Astrocyte of the cerebellum (primary cell): Measurements from ENCODE around the gene LLCFC1.

Source experiments
- DNase-seq: peaks from one replicate; pipeline ENCODE4 v3.0.0-alpha.2; 2011; ENCODE audit warnings: low read depth
- H3K4me3 ChIP-seq: 2 replicates; pipeline ENCODE4 v1.5.1; 2011; ENCODE audit warnings: mild to moderate bottlenecking, low read depth, low read length, moderate library complexity
- in situ Hi-C: cut with HindIII; loops from 2 replicates; pipeline ENCODE4 v1.10.0; 2017; ENCODE audit warnings: low sequenced_read_pairs
- TF ChIP-seq, protein P1 (sequence below): IDR thresholded peaks from 2 replicates; pipeline ENCODE4 v1.5.1; 2012; ENCODE audit warnings: low read length, low read depth, moderate library complexity, mild to moderate bottlenecking; ENCODE audit errors: missing control alignments

The LLCFC1 gene

DNA sequence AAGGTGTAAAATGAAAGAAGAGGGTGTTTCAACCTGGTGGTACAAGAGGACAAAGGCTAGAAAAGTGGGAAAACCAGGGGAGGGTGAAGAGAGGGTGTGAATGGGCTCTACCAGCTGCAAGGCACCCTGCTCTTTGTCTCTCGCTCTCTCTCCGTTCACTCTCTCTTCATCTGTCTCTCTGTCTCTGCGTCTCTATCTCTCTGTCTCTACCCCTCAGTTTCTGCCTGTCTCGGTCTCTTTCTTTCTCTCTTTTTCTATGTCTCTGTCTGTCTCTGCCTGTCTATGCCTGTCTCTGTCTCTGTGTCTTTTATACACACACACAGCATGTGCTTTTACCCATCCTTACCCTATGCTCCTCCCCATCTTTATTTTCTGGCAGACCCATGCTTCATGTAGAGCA, 673 bp upstream of the LLCFC1 start:
- H3K4me3 ChIP-seq, result no peak overlapping the region
- in situ Hi-C loops, result no loop called here
- no peak for DNase-seq
- TF ChIP-seq, protein P1, sequence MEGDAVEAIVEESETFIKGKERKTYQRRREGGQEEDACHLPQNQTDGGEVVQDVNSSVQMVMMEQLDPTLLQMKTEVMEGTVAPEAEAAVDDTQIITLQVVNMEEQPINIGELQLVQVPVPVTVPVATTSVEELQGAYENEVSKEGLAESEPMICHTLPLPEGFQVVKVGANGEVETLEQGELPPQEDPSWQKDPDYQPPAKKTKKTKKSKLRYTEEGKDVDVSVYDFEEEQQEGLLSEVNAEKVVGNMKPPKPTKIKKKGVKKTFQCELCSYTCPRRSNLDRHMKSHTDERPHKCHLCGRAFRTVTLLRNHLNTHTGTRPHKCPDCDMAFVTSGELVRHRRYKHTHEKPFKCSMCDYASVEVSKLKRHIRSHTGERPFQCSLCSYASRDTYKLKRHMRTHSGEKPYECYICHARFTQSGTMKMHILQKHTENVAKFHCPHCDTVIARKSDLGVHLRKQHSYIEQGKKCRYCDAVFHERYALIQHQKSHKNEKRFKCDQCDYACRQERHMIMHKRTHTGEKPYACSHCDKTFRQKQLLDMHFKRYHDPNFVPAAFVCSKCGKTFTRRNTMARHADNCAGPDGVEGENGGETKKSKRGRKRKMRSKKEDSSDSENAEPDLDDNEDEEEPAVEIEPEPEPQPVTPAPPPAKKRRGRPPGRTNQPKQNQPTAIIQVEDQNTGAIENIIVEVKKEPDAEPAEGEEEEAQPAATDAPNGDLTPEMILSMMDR, result no peak

DNA sequence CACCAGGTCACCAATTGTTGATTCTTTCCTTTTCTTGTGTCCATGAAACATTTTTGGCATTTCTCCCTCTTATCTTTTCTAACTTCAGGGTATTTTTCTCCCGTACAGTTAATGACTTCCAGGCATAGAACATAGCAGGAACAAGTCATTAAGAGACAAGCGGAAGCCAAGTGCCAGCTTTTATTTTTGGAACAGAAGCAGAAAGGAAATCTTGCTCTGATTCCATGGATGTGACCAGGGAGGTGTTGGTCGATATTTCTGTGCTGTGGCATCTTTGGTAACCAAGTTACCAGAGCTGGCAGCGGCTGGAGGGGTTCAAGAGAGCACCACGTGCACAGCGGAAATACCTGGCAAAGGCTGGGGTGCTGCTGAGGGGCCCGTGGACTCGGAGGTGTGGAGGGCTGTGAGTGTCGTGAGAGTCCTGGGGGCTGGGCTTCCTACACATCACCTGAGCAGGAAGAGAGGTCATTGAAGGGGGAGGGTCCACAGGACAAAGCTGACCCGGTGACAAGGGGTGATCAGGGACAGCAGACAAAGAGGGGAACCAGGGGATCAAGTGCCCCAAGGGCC, 1.8 kb downstream of the LLCFC1 start:
- TF ChIP-seq, protein P1, result no peak
- no peak for DNase-seq
- H3K4me3 ChIP-seq, result no peak overlapping the region
- in situ Hi-C loops, result no loop called here

DNA sequence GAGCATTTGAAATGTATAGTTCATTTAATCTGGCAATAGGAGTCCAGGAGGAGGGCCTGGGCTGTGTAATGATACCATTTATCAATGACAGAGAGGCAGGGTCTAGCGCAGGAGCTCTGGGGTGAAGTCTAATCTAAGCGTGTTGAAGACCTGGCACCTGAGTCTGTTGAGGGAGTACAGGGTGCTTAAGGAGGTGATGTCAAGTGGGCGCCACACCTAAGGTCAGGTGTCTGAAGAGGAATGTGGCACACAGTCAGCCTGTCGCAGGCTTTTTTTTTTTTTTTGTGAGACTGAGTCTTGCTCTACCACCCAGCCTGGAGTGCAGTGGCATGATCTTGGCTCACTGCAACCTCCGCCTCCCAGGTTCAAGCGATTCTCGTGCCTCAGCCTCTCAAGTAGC, 2.3 kb downstream of the LLCFC1 start:
- TF ChIP-seq, protein P1, result no peak
- DNase-seq, result no peak

DNA sequence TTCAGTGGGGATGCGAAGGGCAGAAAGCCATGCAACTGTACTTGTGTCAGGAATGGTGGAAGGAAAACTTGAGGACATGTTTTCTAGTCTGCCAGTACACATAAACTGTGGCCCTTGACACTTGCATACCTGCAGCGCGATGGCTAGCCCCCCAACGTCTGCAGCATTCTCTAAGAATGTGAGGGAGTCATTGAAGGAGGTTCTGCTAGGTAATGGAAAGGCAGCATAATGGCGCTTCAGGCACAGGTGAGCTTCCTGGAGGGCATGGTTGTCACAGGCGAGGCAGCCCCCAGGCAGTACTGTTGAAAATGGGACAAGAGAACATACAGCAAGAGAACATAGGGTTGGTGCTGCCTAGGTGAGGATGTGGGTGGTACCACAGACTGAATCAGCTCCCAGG, 3.5 kb downstream of the LLCFC1 start:
- no peak overlapping the region for H3K4me3 ChIP-seq
- no peak for DNase-seq
- TF ChIP-seq, protein P1, result no peak
- in situ Hi-C loops, result no loop called here

More for the DNA sequence above, 2.3 kb downstream of the LLCFC1 start:
- in situ Hi-C loops, result no loop called here
- H3K4me3 ChIP-seq, result no peak overlapping the region

DNA sequence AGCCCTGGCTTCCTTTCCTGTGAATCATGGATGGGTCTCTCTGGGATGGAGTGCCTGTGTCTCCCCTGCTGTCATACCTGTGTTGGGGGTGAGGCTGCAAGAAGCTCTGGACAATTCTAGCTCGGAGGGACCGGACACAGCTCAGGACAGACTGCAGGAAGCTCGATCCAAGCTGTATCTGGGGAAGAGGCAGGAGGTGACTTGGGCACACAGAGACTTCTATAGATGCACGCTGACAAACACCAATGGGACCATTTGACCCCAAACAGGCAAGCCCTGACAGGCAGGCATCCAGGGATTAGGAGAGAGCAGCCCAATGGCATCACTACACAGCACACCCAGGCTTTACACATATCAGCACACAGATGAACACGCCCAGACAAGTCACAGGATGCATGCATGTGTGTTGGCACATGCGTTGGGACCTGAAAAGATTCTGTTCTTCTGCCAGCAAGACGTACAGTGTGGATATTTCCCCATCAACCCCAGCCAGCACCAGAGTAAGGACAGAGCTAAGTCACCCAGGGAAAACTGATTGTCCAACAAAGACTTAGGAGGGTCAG, 4.5 kb downstream of the LLCFC1 start:
- no peak for DNase-seq
- in situ Hi-C loops, result no loop called here
- no peak overlapping the region for H3K4me3 ChIP-seq
- TF ChIP-seq, protein P1, result no peak

DNA sequence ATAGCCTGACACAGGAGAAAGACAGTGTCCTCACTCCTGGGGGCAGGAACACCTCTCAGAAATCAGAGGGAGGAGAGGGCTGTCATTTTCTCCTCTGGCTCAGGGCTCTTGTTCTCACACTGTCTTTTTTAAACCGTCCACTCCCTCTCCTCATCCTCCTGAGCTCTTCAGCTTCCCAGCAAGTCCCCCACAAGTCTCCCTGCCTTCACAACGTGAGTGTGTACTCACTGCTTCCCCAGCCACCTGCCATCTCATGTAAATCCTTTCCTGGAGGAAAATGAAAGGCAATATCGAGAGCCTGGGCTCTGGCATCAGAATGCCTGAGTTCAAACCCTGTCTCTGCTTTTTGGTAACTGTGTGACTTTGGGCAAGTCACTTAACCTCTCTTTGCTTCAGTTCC, 5.7 kb downstream of the LLCFC1 start:
- no peak overlapping the region for H3K4me3 ChIP-seq
- TF ChIP-seq, protein P1, result no peak
- no peak for DNase-seq
- in situ Hi-C loops, result no loop called here
